ENCODE data around the gene HSD11B1.
"Not testable (repeated sequence)": the region's sequence is repeated elsewhere in the genome, so short reads cannot be mapped to it uniquely, and the experiment has no call there.

HSD11B1 gene

GRCh38 chr1:209689477-209689876, 15.2 kb upstream of the HSD11B1 start:
- no peak for DNase-seq (ENCODE audit: low read depth, low spot score)
- in situ Hi-C loops (cut with HindIII; ENCODE audit: low sequenced_read_pairs) = no loop called here
- no peak overlapping the region for H3K4me3 ChIP-seq (ENCODE audit: low read depth, low read length)
- TF ChIP-seq, protein P1, sequence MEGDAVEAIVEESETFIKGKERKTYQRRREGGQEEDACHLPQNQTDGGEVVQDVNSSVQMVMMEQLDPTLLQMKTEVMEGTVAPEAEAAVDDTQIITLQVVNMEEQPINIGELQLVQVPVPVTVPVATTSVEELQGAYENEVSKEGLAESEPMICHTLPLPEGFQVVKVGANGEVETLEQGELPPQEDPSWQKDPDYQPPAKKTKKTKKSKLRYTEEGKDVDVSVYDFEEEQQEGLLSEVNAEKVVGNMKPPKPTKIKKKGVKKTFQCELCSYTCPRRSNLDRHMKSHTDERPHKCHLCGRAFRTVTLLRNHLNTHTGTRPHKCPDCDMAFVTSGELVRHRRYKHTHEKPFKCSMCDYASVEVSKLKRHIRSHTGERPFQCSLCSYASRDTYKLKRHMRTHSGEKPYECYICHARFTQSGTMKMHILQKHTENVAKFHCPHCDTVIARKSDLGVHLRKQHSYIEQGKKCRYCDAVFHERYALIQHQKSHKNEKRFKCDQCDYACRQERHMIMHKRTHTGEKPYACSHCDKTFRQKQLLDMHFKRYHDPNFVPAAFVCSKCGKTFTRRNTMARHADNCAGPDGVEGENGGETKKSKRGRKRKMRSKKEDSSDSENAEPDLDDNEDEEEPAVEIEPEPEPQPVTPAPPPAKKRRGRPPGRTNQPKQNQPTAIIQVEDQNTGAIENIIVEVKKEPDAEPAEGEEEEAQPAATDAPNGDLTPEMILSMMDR (IDR thresholded peaks at IDR 0.05; ENCODE audit: low read depth, low read length) = no peak

DNA sequence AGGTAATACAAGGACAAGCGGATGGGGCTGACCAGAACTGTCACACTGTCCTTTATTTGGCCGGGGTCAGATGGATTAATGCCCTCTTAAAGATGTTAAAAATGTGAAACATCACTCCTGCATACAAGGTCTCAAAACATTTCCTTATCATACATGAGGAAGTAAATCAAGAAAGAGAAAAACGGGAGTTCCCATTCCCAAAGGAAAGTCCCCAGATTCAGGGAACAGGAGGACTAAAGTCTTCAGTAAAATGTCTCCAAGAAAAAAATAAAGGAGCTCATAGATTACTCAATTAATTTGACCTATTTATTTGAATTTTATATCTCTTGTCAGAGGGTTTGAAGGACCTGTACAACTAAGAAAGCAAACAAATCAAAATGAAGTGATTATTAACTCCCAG, 13.4 kb upstream of the HSD11B1 start:
- no peak overlapping the region for H3K4me3 ChIP-seq (ENCODE audit: low read depth, low read length)
- no peak for DNase-seq (ENCODE audit: low read depth, low spot score)
- in situ Hi-C loops (cut with HindIII; ENCODE audit: low sequenced_read_pairs) = no loop called here
- TF ChIP-seq, protein P1 (IDR thresholded peaks at IDR 0.05; ENCODE audit: low read depth, low read length) = no peak

DNA sequence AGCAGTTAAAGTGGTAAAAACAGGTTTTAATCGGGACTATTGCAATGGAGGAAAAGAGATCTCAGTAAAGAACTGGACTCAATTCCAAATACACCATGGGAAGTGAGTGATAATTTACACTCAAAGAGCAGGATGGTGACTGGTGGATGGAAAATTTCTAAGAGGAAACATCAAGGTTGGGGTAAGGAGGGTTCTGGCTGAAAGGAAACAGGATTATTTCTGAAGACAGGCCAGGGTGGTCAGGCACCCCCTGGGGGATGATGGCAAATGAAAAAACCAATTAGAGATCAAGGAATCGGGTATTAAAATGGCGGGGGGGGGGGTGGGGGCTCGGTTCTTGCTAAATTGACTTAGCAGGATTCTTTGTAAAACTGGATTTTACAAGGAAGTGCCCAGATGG, 12.3 kb upstream of the HSD11B1 start:
- TF ChIP-seq, protein P1 (IDR thresholded peaks at IDR 0.05; ENCODE audit: low read depth, low read length) = no peak
- DNase-seq (ENCODE audit: low read depth, low spot score) = no peak
- in situ Hi-C loops (cut with HindIII; ENCODE audit: low sequenced_read_pairs) = no loop called here
- no peak overlapping the region for H3K4me3 ChIP-seq (ENCODE audit: low read depth, low read length)

- in situ Hi-C loops (cut with HindIII; ENCODE audit: low sequenced_read_pairs) = no loop called here
- DNase-seq (ENCODE audit: low read depth, low spot score) = peak; percentile 82
- TF ChIP-seq, protein P1 (IDR thresholded peaks at IDR 0.05; ENCODE audit: low read depth, low read length) = peak; percentile 78
- no peak overlapping the region for H3K4me3 ChIP-seq (ENCODE audit: low read depth, low read length)
Observed at GRCh38 chr1:209692745-209693504, 11.7 kb upstream of the HSD11B1 start.

DNA sequence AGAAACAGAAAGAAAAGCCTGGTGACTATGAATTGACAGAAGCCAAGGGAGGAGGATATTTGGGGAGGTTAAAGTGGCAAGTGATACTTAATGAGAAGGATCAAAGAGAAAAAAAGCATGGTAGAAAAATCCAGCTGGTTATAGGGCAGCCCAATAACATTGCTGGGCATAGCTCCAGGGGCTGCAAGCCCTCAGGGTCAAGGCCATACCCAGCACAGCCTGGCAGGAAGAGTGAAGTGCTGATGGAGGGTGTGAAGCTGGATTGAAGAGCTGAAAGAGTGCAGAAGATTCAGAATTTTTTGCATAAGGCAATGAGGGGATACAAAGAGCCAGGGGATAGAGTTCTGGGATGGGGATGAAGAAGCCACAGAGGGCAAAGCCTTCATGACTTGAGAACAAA, 8.0 kb upstream of the HSD11B1 start:
- TF ChIP-seq, protein P1 (IDR thresholded peaks at IDR 0.05; ENCODE audit: low read depth, low read length) = no peak
- DNase-seq (ENCODE audit: low read depth, low spot score) = no peak
- no peak overlapping the region for H3K4me3 ChIP-seq (ENCODE audit: low read depth, low read length)
- in situ Hi-C loops (cut with HindIII; ENCODE audit: low sequenced_read_pairs) = no loop called here

GRCh38 chr1:209697126-209697525, 7.5 kb upstream of the HSD11B1 start:
- in situ Hi-C loops (cut with HindIII; ENCODE audit: low sequenced_read_pairs) = no loop called here
- TF ChIP-seq, protein P1 (IDR thresholded peaks at IDR 0.05; ENCODE audit: low read depth, low read length) = no peak
- DNase-seq (ENCODE audit: low read depth, low spot score) = no peak
- no peak overlapping the region for H3K4me3 ChIP-seq (ENCODE audit: low read depth, low read length)

DNA sequence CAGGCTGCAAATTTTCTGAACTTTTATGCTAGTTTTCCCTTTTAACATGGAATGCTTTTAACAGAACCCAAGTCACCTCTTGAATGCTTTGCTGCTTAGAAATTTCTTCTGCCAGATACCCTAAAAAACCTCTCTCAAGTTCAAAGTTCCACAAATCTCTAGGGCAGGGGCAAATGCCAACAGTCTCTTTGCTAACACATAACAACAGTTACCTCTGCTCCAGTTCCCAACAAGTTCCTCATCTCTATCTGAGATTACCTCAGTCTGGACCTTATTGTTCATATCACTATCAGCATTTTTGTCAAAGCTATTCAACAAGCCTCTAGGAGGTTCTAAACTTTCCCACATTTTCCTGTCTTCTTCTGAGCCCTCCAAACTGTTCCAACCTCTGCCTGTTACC, 4.0 kb upstream of the HSD11B1 start:
- DNase-seq (ENCODE audit: low read depth, low spot score); in situ Hi-C loops (cut with HindIII; ENCODE audit: low sequenced_read_pairs); H3K4me3 ChIP-seq (ENCODE audit: low read depth, low read length): not testable (repeated sequence)

Measured in astrocyte of the spinal cord (primary cell).